PC-3 (cell line): ENCODE data around the gene MEGF9.

Source experiments
- CTCF ChIP-seq: fragments of 300-600 bp; sonication (generic); conservative IDR thresholded peaks from 2 replicates; pipeline ENCODE4 v1.5.1; 2017; ENCODE audit warnings: antibody characterized with exemption, low read depth, mild to moderate bottlenecking, low read length
- EZH2 ChIP-seq: fragments of 300-600 bp; sonication (generic); IDR thresholded peaks from one replicate; pipeline ENCODE4 v1.6.1; 2017; ENCODE audit warnings: antibody characterized with exemption, mild to moderate bottlenecking, low read length; ENCODE audit not compliant: unreplicated experiment
- EZH2phosphoT487 ChIP-seq: fragments of 300-600 bp; sonication (generic); IDR thresholded peaks from 2 replicates; pipeline ENCODE4 v1.6.1; 2018; ENCODE audit warnings: mild to moderate bottlenecking, antibody characterized with exemption, low read length, borderline replicate concordance

GRCh38 chr9:120694559-120694958 is 19.7 kb downstream of the MEGF9 start:
- TF ChIP-seq EZH2, result no peak
- TF ChIP-seq CTCF, result no peak
- TF ChIP-seq EZH2phosphoT487, result no peak
